GM21423 (cell line): ENCODE data around the gene E2F6.

Source experiments
- ATAC-seq: cut with Tn5 transposase; IDR thresholded peaks from one replicate; pipeline ENCODE4 v1.9.1; 2021; ENCODE audit warnings: mild to moderate bottlenecking, moderate library complexity; ENCODE audit not compliant: unreplicated experiment

E2F6 gene

GRCh38 chr2:11465485-11466306, at the start of gene E2F6:
E2F6 (minus strand) TSS chr2:11466161; CDS start chr2:11465879, 282 bp downstream.
- ATAC-seq = peak; percentile 79

GRCh38 chr2:11515490-11515981, 49.6 kb upstream of the E2F6 start:
- no peak for ATAC-seq

- no peak for ATAC-seq
Measured at GRCh38 chr2:11514904-11515303, 48.9 kb upstream of the E2F6 start.

GRCh38 chr2:11514081-11514730, 48.2 kb upstream of the E2F6 start:
- ATAC-seq = no peak

GRCh38 chr2:11513319-11513718, 47.4 kb upstream of the E2F6 start:
- ATAC-seq = no peak

- no peak for ATAC-seq
Measured at GRCh38 chr2:11512431-11512830, 46.5 kb upstream of the E2F6 start.

GRCh38 chr2:11509657-11510360, 43.8 kb upstream of the E2F6 start:
- no peak for ATAC-seq

GRCh38 chr2:11508279-11508678, 42.3 kb upstream of the E2F6 start:
- ATAC-seq = no peak

- no peak for ATAC-seq
Measured at GRCh38 chr2:11507517-11507916, 41.6 kb upstream of the E2F6 start.

- ATAC-seq = no peak
Measured at GRCh38 chr2:11506611-11506969, 40.6 kb upstream of the E2F6 start.

- no peak for ATAC-seq
Measured at GRCh38 chr2:11505652-11506610, 40.0 kb upstream of the E2F6 start.

- ATAC-seq = no peak
Measured at GRCh38 chr2:11503354-11503927, 37.5 kb upstream of the E2F6 start.

- no peak for ATAC-seq
Measured at GRCh38 chr2:11502740-11503292, 36.9 kb upstream of the E2F6 start.

- no peak for ATAC-seq
Measured at GRCh38 chr2:11500702-11501303, 34.8 kb upstream of the E2F6 start.

- ATAC-seq = no peak
Measured at GRCh38 chr2:11499081-11499743, 33.3 kb upstream of the E2F6 start.

GRCh38 chr2:11498543-11499034, 32.6 kb upstream of the E2F6 start:
- peak; percentile 55 for ATAC-seq

- ATAC-seq = no peak
Measured at GRCh38 chr2:11495844-11496681, 30.1 kb upstream of the E2F6 start.

- no peak for ATAC-seq
Measured at GRCh38 chr2:11494310-11494709, 28.3 kb upstream of the E2F6 start.
